Measurements from ENCODE around the gene SPAG16. TPM values are rescaled to one million over a fixed set of nuclear protein-coding genes. Genes with fewer than 3 reads are reported as not detected.

The SPAG16 gene
- total and polyA plus RNA-seq, 10 donors, result 9.0 to 19.7 (median 12.2) TPM

DNA sequence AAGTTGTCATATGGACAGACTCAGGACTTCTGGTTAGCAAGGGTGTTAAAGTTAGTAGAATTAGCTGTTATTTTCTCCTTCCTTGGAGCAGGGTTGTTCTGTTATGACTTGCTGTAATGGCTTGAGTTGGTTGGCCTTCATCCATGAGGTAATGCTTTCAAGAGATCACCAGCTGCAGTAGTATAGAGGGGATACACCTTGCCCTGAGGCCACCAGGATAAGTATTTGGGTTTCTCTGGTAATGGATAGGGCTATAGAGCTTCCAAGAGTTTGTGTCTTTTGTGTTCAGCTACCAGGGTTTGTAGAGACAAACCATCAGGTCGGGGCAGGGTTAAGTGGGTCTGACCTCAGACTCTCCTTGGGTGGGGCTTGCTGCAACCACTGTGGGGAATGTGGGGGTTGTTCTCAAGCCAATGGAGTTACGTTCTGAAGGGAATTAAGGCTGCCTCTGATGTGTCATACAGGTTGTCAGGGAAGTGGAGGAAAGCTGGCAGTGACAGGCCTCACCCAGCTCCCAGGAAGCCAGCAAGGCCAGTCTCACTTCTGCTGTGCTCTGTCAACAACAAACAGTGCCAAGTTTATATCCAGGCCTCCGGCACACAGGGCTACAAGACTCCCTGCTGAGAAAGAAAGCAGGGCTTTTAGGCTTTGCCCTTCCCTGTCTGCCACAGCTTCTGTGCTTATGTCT, 356.6 kb downstream of the SPAG16 start:
- no peak for DNase-seq
- no peaks in the 10 kb centered on the region for H3K36me3 ChIP-seq
- H3K9me3 ChIP-seq, result peaks cover 0 to 54% (median 9%) of the 10 kb centered on the region in 8 donors
- TF ChIP-seq POLR2A (IDR thresholded peaks at IDR 0.05), result no peak
- TF ChIP-seq POLR2AphosphoS5 (IDR thresholded peaks at IDR 0.05), result no peak
- TF ChIP-seq, protein P1, sequence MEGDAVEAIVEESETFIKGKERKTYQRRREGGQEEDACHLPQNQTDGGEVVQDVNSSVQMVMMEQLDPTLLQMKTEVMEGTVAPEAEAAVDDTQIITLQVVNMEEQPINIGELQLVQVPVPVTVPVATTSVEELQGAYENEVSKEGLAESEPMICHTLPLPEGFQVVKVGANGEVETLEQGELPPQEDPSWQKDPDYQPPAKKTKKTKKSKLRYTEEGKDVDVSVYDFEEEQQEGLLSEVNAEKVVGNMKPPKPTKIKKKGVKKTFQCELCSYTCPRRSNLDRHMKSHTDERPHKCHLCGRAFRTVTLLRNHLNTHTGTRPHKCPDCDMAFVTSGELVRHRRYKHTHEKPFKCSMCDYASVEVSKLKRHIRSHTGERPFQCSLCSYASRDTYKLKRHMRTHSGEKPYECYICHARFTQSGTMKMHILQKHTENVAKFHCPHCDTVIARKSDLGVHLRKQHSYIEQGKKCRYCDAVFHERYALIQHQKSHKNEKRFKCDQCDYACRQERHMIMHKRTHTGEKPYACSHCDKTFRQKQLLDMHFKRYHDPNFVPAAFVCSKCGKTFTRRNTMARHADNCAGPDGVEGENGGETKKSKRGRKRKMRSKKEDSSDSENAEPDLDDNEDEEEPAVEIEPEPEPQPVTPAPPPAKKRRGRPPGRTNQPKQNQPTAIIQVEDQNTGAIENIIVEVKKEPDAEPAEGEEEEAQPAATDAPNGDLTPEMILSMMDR (IDR thresholded peaks at IDR 0.05 in 8 of 11, conservative IDR thresholded peaks at IDR 0.05 in 3 of 11), result no peak
- H3K4me3 ChIP-seq, result no peak overlapping the region
- intact Hi-C loops (cut with DNase I; ENCODE audit: low total_unique reads), result no loop called here
- no peak overlapping the region for H3K27ac ChIP-seq
- no peaks in the 10 kb centered on the region for H3K27me3 ChIP-seq (replicated peaks in 1 of 7)
- WGBS, 5 donors, result 48 to 64% (median 57%) methylated on average over 3 of the region's 3 CpGs
- H3K4me1 ChIP-seq, result no peaks in the 10 kb centered on the region

GRCh38 chr2:213644926-213645325, 360.7 kb downstream of the SPAG16 start:
- no peak overlapping the region for H3K27ac ChIP-seq
- no peaks in the 10 kb centered on the region for H3K36me3 ChIP-seq
- DNase-seq, result no peak
- no peaks in the 10 kb centered on the region for H3K27me3 ChIP-seq (replicated peaks in 1 of 7)
- WGBS, 5 donors, result 76 to 88% (median 83%) methylated on average over 2 to 4 of the region's 4 CpGs
- intact Hi-C loops (cut with DNase I; ENCODE audit: low total_unique reads), result no loop called here
- no peak overlapping the region for H3K4me3 ChIP-seq
- no peaks in the 10 kb centered on the region for H3K4me1 ChIP-seq
- peaks cover 0 to 29% (median 0%) of the 10 kb centered on the region in 8 donors for H3K9me3 ChIP-seq
- TF ChIP-seq POLR2AphosphoS5 (IDR thresholded peaks at IDR 0.05) (no peak), POLR2A (IDR thresholded peaks at IDR 0.05) (no peak)
- TF ChIP-seq, protein P1 (IDR thresholded peaks at IDR 0.05 in 8 of 11, conservative IDR thresholded peaks at IDR 0.05 in 3 of 11), result no peak

DNA sequence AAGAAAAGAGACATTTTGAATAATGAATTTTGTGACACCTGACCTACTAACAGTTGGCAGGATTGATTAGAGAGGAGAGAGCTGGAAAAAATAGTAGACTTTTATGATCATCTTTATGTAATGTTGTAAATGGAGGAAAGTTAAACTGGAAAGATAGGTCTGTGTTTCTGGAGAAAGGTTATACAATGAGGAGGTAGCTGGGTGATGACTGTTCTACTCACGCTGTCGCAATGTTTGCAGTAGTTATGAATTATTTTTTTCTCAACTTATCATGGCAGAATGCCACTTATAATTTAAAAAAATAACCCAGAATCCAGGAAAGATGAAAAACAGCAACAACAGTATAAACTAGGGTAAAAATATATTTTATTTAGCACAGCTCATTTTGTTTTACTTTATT, 364.9 kb downstream of the SPAG16 start:
- H3K4me1 ChIP-seq, result no peaks in the 10 kb centered on the region
- no peaks in the 10 kb centered on the region for H3K27me3 ChIP-seq (replicated peaks in 1 of 7)
- intact Hi-C loops (cut with DNase I; ENCODE audit: low total_unique reads), result no loop called here
- DNase-seq, result no peak
- no peaks in the 10 kb centered on the region for H3K36me3 ChIP-seq
- 87 to 92% (median 91%) methylated on average over 2 of the region's 2 CpGs for WGBS, 5 donors
- H3K4me3 ChIP-seq, result no peak overlapping the region
- TF ChIP-seq POLR2AphosphoS5 (IDR thresholded peaks at IDR 0.05), result no peak
- TF ChIP-seq, protein P1 (IDR thresholded peaks at IDR 0.05 in 8 of 11, conservative IDR thresholded peaks at IDR 0.05 in 3 of 11), result no peak
- no peak for TF ChIP-seq POLR2A (IDR thresholded peaks at IDR 0.05)
- H3K9me3 ChIP-seq, result peaks cover 0 to 9% (median 0%) of the 10 kb centered on the region in 8 donors
- H3K27ac ChIP-seq, result no peak overlapping the region

DNA sequence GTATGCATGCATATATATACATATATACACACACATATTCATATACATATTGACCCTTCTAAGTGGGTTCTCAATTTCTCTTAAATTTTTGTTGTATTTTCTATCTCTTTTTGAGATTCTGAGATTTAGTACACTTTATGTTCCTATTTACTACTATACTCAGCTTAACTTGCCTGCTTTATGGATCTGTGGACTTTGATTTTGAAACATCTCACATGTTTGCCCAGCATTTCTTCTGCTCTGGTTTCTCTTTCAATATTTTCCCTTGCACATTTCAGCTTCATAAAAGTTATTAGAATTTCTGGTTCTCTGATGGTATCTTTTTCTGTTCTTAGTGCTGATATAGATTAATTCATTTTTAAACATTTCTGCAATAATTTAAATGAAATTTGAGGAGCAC, 380.6 kb downstream of the SPAG16 start:
- Histone ChIP-seq H3K4me3 (no peak overlapping the region), H3K27ac (no peak overlapping the region), H3K36me3 (no peaks in the 10 kb centered on the region), H3K9me3 (peaks cover 0 to 53% (median 33%) of the 10 kb centered on the region in 8 donors), H3K27me3 (replicated peaks in 1 of 7) (no peaks in the 10 kb centered on the region), H3K4me1 (no peaks in the 10 kb centered on the region)
- TF ChIP-seq POLR2A (IDR thresholded peaks at IDR 0.05) (no peak), POLR2AphosphoS5 (IDR thresholded peaks at IDR 0.05) (no peak)
- TF ChIP-seq, protein P1 (IDR thresholded peaks at IDR 0.05 in 8 of 11, conservative IDR thresholded peaks at IDR 0.05 in 3 of 11), result no peak
- no peak for DNase-seq
- intact Hi-C loops (cut with DNase I; ENCODE audit: low total_unique reads), result no loop called here

All from spleen (tissue), 11 donors.